GM18511 (cell line): ENCODE results near the gene TSPAN14.

ENCODE experiments used
- ATAC-seq: cut with Tn5 transposase; IDR thresholded peaks from one replicate; pipeline ENCODE4 v1.9.1; 2021; ENCODE audit warnings: mild to moderate bottlenecking, moderate library complexity; ENCODE audit not compliant: unreplicated experiment

The TSPAN14 gene

GRCh38 chr10:80580638-80581468 is 126.7 kb downstream of the TSPAN14 start:
- no peak for ATAC-seq

- ATAC-seq: no peak
Observed at GRCh38 chr10:80581469-80581835, 127.3 kb downstream of the TSPAN14 start.

GRCh38 chr10:80582286-80582960 is 128.3 kb downstream of the TSPAN14 start:
- ATAC-seq: no peak
